H9 (cell line): Measurements from ENCODE around the gene CCNY. TPM values are rescaled to one million over a fixed set of nuclear protein-coding genes. Genes with fewer than 3 reads are reported as not detected.
A peak's percentile ranks its signal among the peaks of the same experiment; 100 is the strongest.

ENCODE experiments used
- DNase-seq: peaks from one replicate; pipeline ENCODE4 v3.0.0-alpha.2; 2017
- H2AFZ ChIP-seq: one replicate; pipeline ENCODE4 v1.6.1; 2013; ENCODE audit warnings: mild to moderate bottlenecking, low read length, control low read depth, moderate library complexity
- H2AK5ac ChIP-seq: 2 replicates; pipeline ENCODE4 v1.6.1; 2013; ENCODE audit warnings: low read length, control low read depth, mixed read lengths; ENCODE audit not compliant: insufficient read length
- H2BK120ac ChIP-seq: one replicate; pipeline ENCODE4 v1.6.1; 2013; ENCODE audit warnings: low read depth, mild to moderate bottlenecking, low read length, control low read depth, inconsistent platforms; ENCODE audit not compliant: poor library complexity, severe bottlenecking
- H2BK12ac ChIP-seq: 2 replicates; pipeline ENCODE4 v1.6.1; 2013; ENCODE audit warnings: low read length, control low read depth, mixed read lengths, low read depth; ENCODE audit not compliant: insufficient read length
- H2BK15ac ChIP-seq: 2 replicates; pipeline ENCODE4 v1.6.1; 2013; ENCODE audit warnings: low read depth, low read length, control low read depth
- H2BK20ac ChIP-seq: one replicate; pipeline ENCODE4 v1.6.1; 2013; ENCODE audit warnings: low read depth, mild to moderate bottlenecking, low read length, control low read depth, inconsistent platforms; ENCODE audit not compliant: poor library complexity, severe bottlenecking
- H2BK5ac ChIP-seq: 2 replicates; pipeline ENCODE4 v1.6.1; 2013; ENCODE audit warnings: low read length, control low read depth, mixed read lengths; ENCODE audit not compliant: insufficient read length
- H3K14ac ChIP-seq: 2 replicates; pipeline ENCODE4 v1.6.1; 2013; ENCODE audit warnings: low read length, control low read depth; ENCODE audit not compliant: insufficient read depth
- H3K18ac ChIP-seq: 2 replicates; pipeline ENCODE4 v1.6.1; 2013; ENCODE audit warnings: low read depth, mild to moderate bottlenecking, mixed read lengths, low read length, control low read depth; ENCODE audit not compliant: insufficient read length
- H3K23ac ChIP-seq: 2 replicates; pipeline ENCODE4 v1.6.1; 2013; ENCODE audit warnings: low read length, control low read depth, mixed read lengths, low read depth; ENCODE audit not compliant: insufficient read length
- H3K23me2 ChIP-seq: 2 replicates; pipeline ENCODE4 v1.6.1; 2013; ENCODE audit warnings: low read depth, mild to moderate bottlenecking, mixed read lengths, low read length, control low read depth; ENCODE audit not compliant: insufficient read length, poor library complexity, severe bottlenecking
- H3K27ac ChIP-seq: 2 replicates; pipeline ENCODE4 v1.5.1; 2013; ENCODE audit warnings: low read length, control low read depth, mixed read lengths, low read depth; ENCODE audit not compliant: insufficient read length
- H3K27me3 ChIP-seq: 2 replicates; pipeline ENCODE4 v1.6.1; 2013; ENCODE audit warnings: low read length, control low read depth, inconsistent platforms; ENCODE audit not compliant: insufficient read depth
- H3K4ac ChIP-seq: 2 replicates; pipeline ENCODE4 v1.6.1; 2013; ENCODE audit warnings: low read depth, mild to moderate bottlenecking, control low read depth, inconsistent platforms, low read length, moderate library complexity
- H3K4me1 ChIP-seq: 2 replicates; pipeline ENCODE4 v1.6.1; 2013; ENCODE audit warnings: low read length, control low read depth, inconsistent platforms; ENCODE audit not compliant: insufficient read depth
- H3K4me2 ChIP-seq: 2 replicates; pipeline ENCODE4 v1.6.1; 2013; ENCODE audit warnings: low read length, control low read depth, mixed read lengths; ENCODE audit not compliant: insufficient read length, insufficient read depth
- H3K56ac ChIP-seq: 2 replicates; pipeline ENCODE4 v1.6.1; 2013; ENCODE audit warnings: low read depth, mild to moderate bottlenecking, mixed read lengths, low read length, control low read depth; ENCODE audit not compliant: insufficient read length
- H3K79me1 ChIP-seq: 2 replicates; pipeline ENCODE4 v1.6.1; 2013; ENCODE audit warnings: low read depth, mild to moderate bottlenecking, moderate library complexity, low read length, control low read depth, inconsistent platforms; ENCODE audit not compliant: insufficient read depth, poor library complexity, severe bottlenecking
- H3K79me2 ChIP-seq: 2 replicates; pipeline ENCODE4 v1.6.1; 2013; ENCODE audit warnings: low read length, control low read depth, inconsistent platforms; ENCODE audit not compliant: insufficient read depth
- H3K9ac ChIP-seq: 2 replicates; pipeline ENCODE4 v1.6.1; 2013; ENCODE audit warnings: low read length, control low read depth, mixed read lengths; ENCODE audit not compliant: insufficient read length; ENCODE audit errors: extremely low read depth
- H3K9me3 ChIP-seq: one replicate; pipeline ENCODE4 v1.6.1; 2013; ENCODE audit warnings: low read depth, low read length, inconsistent platforms; ENCODE audit not compliant: control insufficient read depth
- H3T11ph ChIP-seq: one replicate; pipeline ENCODE4 v1.6.1; 2013; ENCODE audit warnings: mild to moderate bottlenecking, low read length, control low read depth, inconsistent platforms
- H4K20me1 ChIP-seq: one replicate; pipeline ENCODE4 v1.6.1; 2013; ENCODE audit not compliant: control insufficient read depth, insufficient read length, insufficient read depth
- H4K5ac ChIP-seq: 2 replicates; pipeline ENCODE4 v1.6.1; 2013; ENCODE audit warnings: low read depth, mild to moderate bottlenecking, mixed read lengths, low read length, control low read depth; ENCODE audit not compliant: insufficient read length
- H4K8ac ChIP-seq: replicated peaks from 2 replicates; pipeline ENCODE4 v1.6.1; 2013; ENCODE audit warnings: low read length, control low read depth, mixed read lengths, low read depth; ENCODE audit not compliant: insufficient read length
- H4K91ac ChIP-seq: 2 replicates; pipeline ENCODE4 v1.6.1; 2013; ENCODE audit warnings: low read depth, mild to moderate bottlenecking, moderate library complexity, mixed read lengths, low read length, control low read depth; ENCODE audit not compliant: insufficient read length
- H3K27ac Mint-ChIP-seq, 3 experiments: 2 replicates in 2 of 3; 3 replicates in 1 of 3; pipeline ENCODE4 v1.8.0; 2020 to 2021; ENCODE audit warnings: mixed read lengths in 3 of 3, mild to moderate bottlenecking in 1 of 3, moderate library complexity in 1 of 3
- H3K27me3 Mint-ChIP-seq: 2 replicates; pipeline ENCODE4 v1.8.0; 2021; ENCODE audit warnings: low read depth, mild to moderate bottlenecking, moderate library complexity, mixed read lengths
- H3K36me3 Mint-ChIP-seq, 3 experiments: 2 replicates in 2 of 3; 3 replicates in 1 of 3; pipeline ENCODE4 v1.8.0; 2020 to 2021; ENCODE audit warnings: low read depth in 3 of 3, mixed read lengths in 3 of 3; ENCODE audit not compliant: insufficient read depth in 1 of 3
- H3K4me1 Mint-ChIP-seq, 2 experiments: 2 replicates each; pipeline ENCODE4 v1.8.0; 2020; ENCODE audit warnings: mixed read lengths in 2 of 2
- H3K4me3 Mint-ChIP-seq, 2 experiments: 2 replicates in 1 of 2; 3 replicates in 1 of 2; pipeline ENCODE4 v1.8.0; 2020 to 2021; ENCODE audit warnings: mild to moderate bottlenecking in 2 of 2, mixed read lengths in 2 of 2, moderate library complexity in 1 of 2
- H3K9me3 Mint-ChIP-seq, 2 experiments: 2 replicates in 1 of 2; 3 replicates in 1 of 2; pipeline ENCODE4 v1.8.0; 2020; ENCODE audit warnings: mild to moderate bottlenecking in 2 of 2, mixed read lengths in 2 of 2, moderate library complexity in 1 of 2
- WGBS: extraction: QIAGEN DNeasy Blood & Tissue Kit; methylation state at CpG from one replicate; pipeline ENCODE4 v1.1.7; 2013; ENCODE audit warnings: missing lambda C conversion rate, low lambda C conversion rate, mixed read lengths; ENCODE audit not compliant: insufficient read length; ENCODE audit errors: extremely low coverage; 5-methylcytosine and 5-hydroxymethylcytosine counted together
- total RNA-seq: library from RNA; stranded (reverse); gene quantifications from 2 replicates; pipeline ENCODE4 v1.2.1, GENCODE V29; 2021
- TF ChIP-seq, protein P1 (sequence below): fragments of 200-600 bp; sonication (generic); conservative IDR thresholded peaks from 3 replicates; pipeline ENCODE4 v1.8.0; 2021; ENCODE audit warnings: antibody characterized with exemption, mild to moderate bottlenecking

The CCNY gene
- total RNA-seq, 1 experiment from 2014 or later = 62.1 TPM

GRCh38 chr10:35378541-35379210, 42.4 kb downstream of the CCNY start:
- Histone ChIP-seq H4K20me1 (peaks cover 2% of the 10 kb centered on the region), H3K79me1 (peaks cover 3% of the 10 kb centered on the region), H2BK20ac (no peak overlapping the region), H2AFZ (no peak overlapping the region), H3K23me2 (no peaks in the 10 kb centered on the region), H3K4ac (no peak overlapping the region), H4K8ac (no peak overlapping the region), H2BK12ac (no peak overlapping the region), H3K27me3 (no peaks in the 10 kb centered on the region), H3K4me2 (no peak overlapping the region), H2BK15ac (no peak overlapping the region), H3T11ph (no peak overlapping the region), H3K9me3 (no peaks in the 10 kb centered on the region), H2BK5ac (no peak overlapping the region), H3K27ac (no peak overlapping the region), H3K56ac (no peak overlapping the region), H3K14ac (peak overlapping the region; percentile 58; the same call in 1 of the 2 replicates), H3K4me1 (peaks cover 8% of the 10 kb centered on the region; the same call in 1 of the 2 replicates), H2BK120ac (no peak overlapping the region), H3K9ac (no peak overlapping the region), H2AK5ac (no peak overlapping the region), H3K79me2 (peaks cover 3% of the 10 kb centered on the region; the same call in 1 of the 2 replicates), H4K5ac (no peak overlapping the region), H3K23ac (no peak overlapping the region), H3K18ac (no peak overlapping the region), H4K91ac (no peak overlapping the region)
- no peaks in the 10 kb centered on the region for H3K27me3 Mint-ChIP-seq
- TF ChIP-seq, protein P1, sequence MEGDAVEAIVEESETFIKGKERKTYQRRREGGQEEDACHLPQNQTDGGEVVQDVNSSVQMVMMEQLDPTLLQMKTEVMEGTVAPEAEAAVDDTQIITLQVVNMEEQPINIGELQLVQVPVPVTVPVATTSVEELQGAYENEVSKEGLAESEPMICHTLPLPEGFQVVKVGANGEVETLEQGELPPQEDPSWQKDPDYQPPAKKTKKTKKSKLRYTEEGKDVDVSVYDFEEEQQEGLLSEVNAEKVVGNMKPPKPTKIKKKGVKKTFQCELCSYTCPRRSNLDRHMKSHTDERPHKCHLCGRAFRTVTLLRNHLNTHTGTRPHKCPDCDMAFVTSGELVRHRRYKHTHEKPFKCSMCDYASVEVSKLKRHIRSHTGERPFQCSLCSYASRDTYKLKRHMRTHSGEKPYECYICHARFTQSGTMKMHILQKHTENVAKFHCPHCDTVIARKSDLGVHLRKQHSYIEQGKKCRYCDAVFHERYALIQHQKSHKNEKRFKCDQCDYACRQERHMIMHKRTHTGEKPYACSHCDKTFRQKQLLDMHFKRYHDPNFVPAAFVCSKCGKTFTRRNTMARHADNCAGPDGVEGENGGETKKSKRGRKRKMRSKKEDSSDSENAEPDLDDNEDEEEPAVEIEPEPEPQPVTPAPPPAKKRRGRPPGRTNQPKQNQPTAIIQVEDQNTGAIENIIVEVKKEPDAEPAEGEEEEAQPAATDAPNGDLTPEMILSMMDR = no peak
- peak overlapping the region in 1 of 2 experiments; percentile 7; a peak in 1 of 5 replicates for H3K4me3 Mint-ChIP-seq
- peak overlapping the region in 2 of 3 experiments; percentile 56 to 70; a peak in 5 of 7 replicates for H3K27ac Mint-ChIP-seq
- H3K9me3 Mint-ChIP-seq = no peaks in the 10 kb centered on the region
- H3K36me3 Mint-ChIP-seq = no peaks in the 10 kb centered on the region
- WGBS = no CpG with 5 or more reads among the region's 9 CpGs
- H3K4me1 Mint-ChIP-seq = peaks cover 29 to 37% of the 10 kb centered on the region in 2 experiments
- DNase-seq = no peak
